GM21381 (cell line): ENCODE results near the gene CCDC70.
"Not testable (repeated sequence)": the region's sequence is repeated elsewhere in the genome, so short reads cannot be mapped to it uniquely, and the experiment has no call there.

Experiments used
- ATAC-seq: cut with Tn5 transposase; IDR thresholded peaks from one replicate; pipeline ENCODE4 v1.9.1; 2021; ENCODE audit warnings: mild to moderate bottlenecking, moderate library complexity; ENCODE audit not compliant: unreplicated experiment

Gene CCDC70

DNA sequence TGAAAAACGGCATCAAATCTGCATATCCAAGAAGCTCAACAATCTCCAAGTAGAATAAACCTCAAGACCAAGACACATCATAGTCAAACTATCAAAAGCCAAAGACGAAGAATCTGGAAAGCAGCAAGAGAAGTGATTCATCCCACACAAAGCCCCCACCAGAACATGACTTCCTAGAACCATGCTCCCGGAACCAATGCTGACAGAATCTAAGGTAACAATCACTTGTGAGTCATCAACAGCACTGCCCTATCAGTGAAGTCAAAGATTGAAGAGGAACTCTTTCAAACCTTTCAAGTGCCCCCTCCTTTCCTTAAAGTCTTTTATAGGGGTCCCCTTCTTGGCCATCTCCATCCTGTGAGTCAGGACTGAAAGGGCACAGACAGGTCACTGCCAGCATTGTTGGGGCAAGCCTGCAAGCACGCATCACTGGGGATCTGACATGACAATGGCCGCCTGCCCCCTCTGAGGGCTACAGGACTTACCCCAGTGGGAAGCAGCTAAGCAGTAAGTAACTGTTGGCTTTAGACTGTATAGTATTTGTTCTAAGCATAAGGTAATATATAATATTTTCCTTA is at the start of gene CCDC70:
Gene CCDC70, plus strand, starts transcription at position 247 of the 578 bp plus-strand sequence. CDS start 3,443 bp downstream, outside the sequence.
- ATAC-seq: no peak

- ATAC-seq: no peak
Measured at GRCh38 chr13:51814071-51814470, 47.7 kb upstream of the CCDC70 start.

- peak; percentile 75 for ATAC-seq
Measured at GRCh38 chr13:51814825-51815650, 46.7 kb upstream of the CCDC70 start.

DNA sequence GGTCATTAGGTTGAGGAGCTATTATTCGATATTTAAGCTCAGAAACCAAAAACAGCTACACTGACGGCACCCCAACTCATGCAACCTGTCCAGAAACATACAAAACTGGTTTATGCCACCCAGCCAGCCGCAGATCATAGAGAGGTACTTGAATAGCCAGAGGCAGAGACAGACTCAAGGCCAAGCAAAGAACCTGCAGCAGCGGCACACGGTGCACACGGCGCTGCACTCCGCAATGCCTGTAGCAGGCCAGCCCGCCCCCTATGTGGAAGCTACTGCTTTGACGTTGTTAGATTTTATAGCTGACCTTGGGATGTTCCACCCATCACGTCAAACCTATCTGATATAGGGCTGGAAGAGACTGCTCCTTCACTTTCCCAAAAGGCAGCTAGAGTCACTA is 45.9 kb upstream of the CCDC70 start:
- no peak for ATAC-seq

DNA sequence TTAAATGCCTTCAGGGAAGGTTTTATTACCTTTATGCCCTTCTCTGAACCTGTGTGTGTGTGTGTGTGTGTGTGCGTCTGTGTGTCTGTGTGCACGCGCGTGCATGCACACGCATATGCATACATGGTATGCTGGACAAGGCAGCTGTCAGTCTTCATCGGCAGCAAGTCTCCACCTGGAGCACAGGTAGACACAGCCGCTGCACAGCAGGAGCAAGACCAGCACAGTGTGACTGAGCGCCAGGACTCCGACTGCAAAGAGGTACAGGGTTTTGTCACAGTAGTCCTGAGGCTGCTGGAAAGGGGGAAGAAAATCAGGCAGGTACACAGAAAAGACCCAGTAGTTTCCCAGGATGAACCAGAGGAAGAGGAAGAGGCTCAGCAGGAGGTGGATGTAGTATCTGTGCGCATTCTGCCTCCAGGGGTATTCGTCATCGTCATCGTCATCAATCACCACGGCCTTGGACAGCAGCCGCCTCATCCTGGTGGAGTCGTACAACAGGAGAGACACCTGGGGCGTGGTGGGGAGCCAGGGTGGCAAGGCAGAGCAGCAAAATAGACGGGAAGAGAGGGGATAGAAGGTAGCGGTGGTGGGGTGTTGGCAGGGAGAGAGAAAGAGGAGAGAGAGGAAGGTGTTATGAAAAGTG is 45.0 kb upstream of the CCDC70 start:
- ATAC-seq: no peak

DNA sequence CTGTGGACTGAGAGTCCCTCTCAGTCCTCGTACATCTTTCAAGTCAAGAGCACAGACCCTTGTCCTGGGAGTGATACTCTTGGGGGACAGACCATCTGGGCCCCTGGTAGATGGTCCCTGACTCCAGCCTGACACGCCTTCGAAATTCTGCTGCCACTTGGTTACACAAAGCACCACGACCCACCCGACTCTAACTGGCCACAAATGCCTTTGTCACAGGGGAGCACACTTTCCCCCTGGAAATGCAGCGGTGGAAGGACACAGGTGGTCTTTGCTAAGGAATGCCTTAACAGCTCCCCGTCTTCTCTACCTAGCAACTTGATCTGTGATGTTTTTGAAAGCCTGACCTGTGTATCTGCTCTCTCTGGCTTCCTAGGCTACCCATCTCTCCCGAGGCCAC is 44.1 kb upstream of the CCDC70 start:
- ATAC-seq: no peak

DNA sequence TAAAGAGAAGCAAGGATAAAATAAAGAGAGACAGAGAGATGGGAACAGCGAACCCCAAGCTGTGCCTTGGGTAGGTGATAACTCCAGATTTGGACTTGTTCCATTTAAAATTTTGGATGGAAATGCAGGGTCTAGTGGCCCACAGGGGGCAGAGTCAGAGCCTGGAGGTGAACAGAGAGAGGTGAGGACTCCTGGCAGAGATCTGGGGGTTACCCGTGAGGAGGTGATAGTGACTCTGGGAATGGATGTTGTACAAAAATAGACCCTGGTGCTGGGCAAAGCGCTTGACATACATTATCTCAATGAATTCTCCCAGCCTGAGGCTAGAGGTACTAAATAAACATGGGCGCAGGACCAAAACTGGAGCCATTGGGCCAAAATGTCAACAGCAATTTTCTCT is 43.5 kb upstream of the CCDC70 start:
- no peak for ATAC-seq

DNA sequence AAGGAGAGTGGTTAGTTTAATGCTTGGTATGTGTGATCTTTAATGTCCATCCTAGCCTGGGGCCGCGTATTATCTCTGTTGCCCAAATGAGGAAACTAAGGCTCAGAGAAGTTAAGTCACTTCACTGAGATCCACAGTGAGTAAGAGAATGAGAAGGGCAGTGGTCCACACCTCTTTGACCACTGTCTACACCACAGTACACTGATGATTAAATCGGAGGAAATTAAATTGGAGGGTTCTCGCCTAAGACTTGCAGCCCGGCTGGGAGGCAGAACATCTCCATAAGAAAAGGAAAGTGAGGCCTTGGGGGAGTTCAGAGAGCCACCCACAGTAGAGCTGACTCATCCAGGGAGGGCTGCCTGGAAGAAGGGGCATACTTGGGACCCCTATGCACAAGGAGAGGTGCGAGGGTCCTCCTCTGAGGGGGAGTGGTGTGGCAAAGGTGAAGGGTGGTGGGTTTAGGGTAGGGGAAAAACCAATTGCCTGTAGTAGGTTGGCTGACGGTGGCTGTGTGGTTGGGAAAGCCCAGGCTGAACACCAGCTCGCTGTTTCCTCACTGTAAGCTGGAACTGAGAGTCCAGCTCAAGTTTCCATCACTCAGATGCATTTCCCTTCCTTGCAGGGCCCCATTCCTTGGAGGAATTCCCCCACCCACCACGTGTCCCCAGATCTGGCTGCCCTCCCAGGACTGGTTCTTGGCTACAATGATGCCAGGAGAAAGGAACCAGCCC is 42.8 kb upstream of the CCDC70 start:
- peak; percentile 41 for ATAC-seq

DNA sequence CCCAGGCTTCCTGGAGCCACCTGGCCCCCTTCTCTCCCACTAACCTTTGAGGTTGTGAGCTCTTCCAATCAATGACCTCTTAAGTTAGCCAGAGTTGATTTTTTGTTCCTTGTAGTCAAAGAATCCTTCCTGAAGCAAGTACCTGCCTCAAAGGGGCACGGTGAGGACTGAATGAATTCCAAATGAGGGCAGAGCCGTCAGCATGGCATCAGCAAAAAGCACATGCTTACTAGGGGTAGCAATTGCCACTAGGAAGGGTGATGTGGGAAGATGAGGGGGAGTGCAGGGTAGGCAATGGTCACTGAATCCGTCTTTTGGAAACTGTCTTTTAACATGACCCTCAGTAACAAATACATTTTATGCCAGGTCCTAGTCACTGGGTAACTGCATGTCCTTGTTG is 42.2 kb upstream of the CCDC70 start:
- ATAC-seq: no peak

DNA sequence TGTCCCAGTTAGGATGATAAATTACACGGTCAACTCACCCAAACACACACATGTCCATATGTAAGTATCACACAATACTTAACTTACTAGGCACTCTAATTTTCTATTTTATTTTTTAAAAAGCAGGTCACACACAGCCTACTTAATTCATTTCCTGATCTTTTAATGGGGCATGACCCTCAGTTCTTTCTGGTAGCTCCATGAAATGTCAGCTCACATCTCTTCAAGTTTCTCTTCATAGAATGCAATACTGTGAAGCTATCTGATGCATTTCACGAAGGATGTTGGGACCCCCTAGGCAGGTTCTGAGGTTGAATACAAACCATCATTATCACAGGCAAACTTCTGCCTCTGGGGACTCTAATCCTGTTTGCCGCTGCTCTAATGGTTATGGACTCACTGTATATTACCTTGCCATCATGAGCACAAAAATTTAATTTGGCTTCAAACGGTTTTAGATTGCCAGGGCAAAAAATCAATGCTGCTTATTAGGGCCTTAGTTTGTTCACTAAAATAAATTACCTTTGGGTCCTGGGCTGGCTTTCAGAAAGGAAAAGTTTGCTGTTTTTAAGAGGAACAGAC is 41.7 kb upstream of the CCDC70 start:
- ATAC-seq: no peak

- no peak for ATAC-seq
Measured at GRCh38 chr13:51821606-51822005, 40.2 kb upstream of the CCDC70 start.

DNA sequence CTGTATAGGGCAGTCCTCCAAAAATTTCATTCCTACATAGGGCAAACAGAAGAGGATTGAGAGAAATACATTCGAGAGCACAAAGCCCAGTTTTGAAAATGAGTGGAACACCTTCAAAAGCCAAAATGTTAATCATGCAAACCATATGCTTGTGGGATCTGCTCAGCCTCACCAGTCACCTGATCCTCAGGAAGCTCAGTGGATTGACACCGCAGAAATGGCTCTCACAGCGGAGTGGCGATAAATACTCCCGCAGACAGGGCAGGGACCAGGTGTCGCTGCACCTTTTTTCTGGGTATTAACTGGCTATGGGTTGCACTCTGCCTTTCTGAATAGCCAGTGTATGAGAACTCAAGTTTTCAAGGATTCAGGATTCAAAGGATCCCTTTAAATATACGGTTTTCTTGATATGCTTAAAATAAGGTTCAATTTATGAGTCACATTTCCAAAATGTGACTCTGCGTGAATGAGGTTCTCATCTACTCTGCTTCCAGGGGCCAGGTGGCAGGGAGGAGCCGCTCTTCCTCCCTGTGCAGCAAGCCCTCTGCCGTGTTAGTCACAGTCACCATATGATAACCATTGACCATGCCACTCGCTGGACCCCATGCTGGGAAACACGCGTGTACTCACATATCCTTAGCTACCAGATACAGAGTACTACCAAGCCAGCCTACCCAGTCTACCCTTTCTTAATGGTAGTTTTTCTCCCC is 39.5 kb upstream of the CCDC70 start:
- no peak for ATAC-seq

DNA sequence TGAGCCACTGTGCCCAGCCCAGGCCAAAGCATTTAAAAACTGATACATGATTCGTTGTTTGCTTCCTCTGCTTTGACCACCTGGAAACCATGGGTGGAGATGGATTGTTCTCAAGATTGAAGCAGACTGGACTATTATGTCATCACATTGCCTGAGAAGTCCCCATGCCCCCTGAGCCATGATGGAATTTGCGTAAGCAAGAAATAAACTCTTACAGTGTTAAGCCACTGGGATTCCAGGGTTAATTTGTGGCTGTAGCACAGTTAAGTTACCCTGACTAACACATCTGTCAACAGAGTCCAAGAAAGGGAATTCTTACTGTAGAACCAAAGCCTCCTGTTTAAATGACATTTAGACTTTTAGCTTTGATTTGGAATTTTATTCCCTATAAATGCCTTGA is 38.4 kb upstream of the CCDC70 start:
- ATAC-seq: no peak

GRCh38 chr13:51823863-51824262 is 37.9 kb upstream of the CCDC70 start:
- ATAC-seq: no peak

GRCh38 chr13:51824712-51825111 is 37.1 kb upstream of the CCDC70 start:
- ATAC-seq: not testable (repeated sequence)

DNA sequence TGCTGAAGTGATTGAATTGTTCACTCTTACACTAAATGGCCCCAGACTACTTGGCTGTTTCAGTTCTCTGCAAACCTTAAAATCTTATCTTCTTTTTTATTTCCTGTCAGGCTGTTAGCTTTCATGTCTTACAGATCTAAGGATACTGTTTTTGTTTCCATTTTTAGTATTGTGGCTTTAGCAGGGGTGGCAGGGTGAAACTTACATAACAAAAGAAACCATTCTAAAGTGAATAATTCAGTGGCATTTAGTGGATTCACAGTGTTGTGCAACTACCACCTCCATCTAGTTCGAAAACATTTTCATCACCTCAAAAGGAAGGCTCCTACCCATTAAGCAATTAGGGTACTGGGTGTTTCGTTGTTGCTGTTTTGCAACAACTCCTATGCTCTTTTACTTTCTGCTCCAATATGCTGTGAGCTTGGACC is 36.6 kb upstream of the CCDC70 start:
- ATAC-seq: no peak

DNA sequence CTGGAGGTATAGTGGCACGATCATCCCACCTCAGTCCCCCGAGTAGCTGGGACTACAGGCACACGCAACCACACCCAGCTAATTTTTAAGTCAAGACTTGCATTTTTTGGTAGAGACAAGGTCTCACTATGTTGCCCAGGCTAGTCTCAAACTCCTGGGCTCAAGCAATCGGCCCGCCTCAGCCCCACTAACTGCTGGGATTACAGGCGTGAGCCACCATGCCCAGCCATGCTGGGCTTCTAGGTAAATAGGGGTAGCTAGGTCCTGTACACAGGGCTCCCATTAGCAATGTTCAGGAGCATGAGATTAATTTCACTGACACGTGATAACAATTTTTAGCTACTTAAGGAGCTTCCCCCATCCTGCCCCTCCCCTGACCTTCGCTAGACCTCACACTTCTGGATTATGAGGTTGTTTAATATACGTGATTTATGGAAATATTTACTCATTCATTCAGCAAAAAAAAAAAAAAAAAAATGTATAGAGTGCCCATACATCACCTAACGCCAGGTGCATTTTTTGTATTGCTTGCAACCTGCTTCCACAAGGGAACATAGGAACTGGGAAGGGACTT is 36.0 kb upstream of the CCDC70 start:
- ATAC-seq: no peak

- no peak for ATAC-seq
Measured at GRCh38 chr13:51826606-51827005, 35.2 kb upstream of the CCDC70 start.

GRCh38 chr13:51827254-51827653 is 34.5 kb upstream of the CCDC70 start:
- ATAC-seq: no peak
